GM10847 (cell line): ENCODE data around the gene PRIM1.
A peak's percentile ranks its signal among the peaks of the same experiment; 100 is the strongest.

Experiments
- POLR2A ChIP-seq: IDR thresholded peaks from 2 replicates; pipeline ENCODE4 v1.6.1; 2011; ENCODE audit not compliant: insufficient read length; ENCODE audit errors: extremely low read depth

The PRIM1 gene

GRCh38 chr12:56763753-56764657 is 11.9 kb upstream of the PRIM1 start:
- TF ChIP-seq POLR2A: no peak

DNA sequence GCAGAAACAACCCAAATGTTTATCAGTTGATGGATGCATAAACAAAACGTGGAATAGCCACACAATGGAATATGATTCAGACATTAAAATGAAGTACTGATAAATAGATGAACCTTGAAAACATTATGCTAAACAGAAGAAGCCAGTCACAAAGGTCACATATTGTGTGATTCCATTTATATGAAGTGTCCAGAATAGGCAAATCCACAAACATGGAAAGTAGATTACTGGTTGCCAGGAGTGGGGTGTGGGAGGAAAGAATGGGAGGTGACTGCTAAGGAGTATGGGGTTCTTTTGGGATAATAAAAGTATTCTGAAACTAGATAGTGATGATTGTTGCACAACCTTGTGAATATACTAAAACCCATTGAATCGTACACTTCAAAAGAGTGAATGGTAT is 9.7 kb upstream of the PRIM1 start:
- TF ChIP-seq POLR2A: no peak

DNA sequence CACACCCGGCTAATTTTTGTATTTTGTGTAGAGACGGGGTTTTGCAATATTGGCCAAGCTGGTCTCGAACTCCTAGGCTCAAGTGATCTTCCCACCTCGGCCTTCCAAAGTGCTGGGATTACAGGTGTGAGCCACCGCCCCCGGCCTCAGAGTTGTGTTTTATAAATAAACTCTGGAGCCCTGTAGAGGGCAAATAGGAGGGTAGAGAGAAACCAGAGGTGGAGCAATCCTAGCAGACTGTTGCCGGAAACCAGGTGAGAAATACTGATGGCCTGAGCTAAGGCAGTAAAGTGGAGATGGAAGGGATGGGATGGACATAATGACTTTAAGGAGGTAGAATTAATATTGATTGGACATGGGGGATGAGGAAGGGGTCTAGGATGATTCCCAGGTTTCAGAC is 8.3 kb upstream of the PRIM1 start:
- no peak for TF ChIP-seq POLR2A

GRCh38 chr12:56759263-56759908 is 7.3 kb upstream of the PRIM1 start:
- TF ChIP-seq POLR2A: no peak

GRCh38 chr12:56758728-56759262 is 6.7 kb upstream of the PRIM1 start:
- TF ChIP-seq POLR2A: no peak

DNA sequence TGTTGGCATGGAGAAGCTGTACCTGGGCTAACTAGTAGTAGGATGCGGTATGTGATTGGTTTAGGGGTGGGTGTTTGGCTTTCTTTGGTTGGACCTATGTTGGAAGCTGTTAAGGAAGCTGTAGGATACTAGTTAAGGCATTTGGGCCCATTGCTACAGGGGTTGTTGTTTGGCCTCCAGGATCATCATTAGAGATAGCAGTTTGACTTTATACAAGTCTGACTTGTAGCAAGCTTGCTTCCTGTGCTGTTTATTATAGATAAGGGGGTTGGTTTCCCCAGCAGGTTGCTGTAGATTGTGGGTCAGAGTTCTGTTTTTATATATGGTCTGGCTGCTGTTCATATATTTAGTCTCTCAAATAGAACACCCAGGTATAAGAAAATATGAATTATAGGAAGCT is 1.4 kb upstream of the PRIM1 start:
- TF ChIP-seq POLR2A: no peak

GRCh38 chr12:56749853-56750252 is 2.3 kb downstream of the PRIM1 start:
- no peak for TF ChIP-seq POLR2A

- no peak for TF ChIP-seq POLR2A
Observed at GRCh38 chr12:56749359-56749758, 2.8 kb downstream of the PRIM1 start.

DNA sequence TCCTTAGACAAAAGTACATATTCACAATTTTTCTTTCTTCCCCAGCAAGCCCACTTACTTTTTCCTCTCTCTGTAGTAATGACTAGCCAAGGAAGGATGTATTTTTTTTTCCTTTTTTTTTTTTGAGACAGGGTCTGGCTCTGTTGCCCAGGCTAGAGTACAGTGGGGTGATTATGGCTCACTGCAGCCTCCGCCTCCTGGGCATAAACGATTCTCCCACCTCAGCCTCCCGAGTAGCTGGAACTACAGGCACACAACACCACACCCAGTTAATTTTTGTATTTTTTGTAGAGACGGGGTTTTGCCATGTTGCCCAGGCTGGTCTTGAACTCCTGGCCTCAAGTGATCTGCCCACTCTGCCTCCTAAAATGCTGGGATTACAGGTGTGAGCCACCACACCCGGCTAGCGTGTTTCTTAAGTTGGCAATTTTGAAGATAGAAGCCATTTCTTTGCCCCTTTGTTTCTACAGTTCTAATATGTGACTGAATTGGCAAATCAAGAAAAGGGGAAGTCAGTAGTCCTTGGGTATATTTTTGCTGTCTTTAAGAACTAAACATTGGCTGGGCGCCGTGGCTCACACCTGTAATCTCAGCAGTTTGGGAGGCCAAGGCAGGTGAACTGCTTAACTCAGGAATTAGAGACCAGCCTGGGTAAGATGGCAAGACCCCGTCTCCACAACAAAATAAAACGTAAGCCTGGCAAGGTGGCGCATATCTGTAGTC is 23.8 kb downstream of the PRIM1 start:
- no peak for TF ChIP-seq POLR2A

GRCh38 chr12:56725723-56726102 is 26.4 kb downstream of the PRIM1 start:
- TF ChIP-seq POLR2A: no peak

DNA sequence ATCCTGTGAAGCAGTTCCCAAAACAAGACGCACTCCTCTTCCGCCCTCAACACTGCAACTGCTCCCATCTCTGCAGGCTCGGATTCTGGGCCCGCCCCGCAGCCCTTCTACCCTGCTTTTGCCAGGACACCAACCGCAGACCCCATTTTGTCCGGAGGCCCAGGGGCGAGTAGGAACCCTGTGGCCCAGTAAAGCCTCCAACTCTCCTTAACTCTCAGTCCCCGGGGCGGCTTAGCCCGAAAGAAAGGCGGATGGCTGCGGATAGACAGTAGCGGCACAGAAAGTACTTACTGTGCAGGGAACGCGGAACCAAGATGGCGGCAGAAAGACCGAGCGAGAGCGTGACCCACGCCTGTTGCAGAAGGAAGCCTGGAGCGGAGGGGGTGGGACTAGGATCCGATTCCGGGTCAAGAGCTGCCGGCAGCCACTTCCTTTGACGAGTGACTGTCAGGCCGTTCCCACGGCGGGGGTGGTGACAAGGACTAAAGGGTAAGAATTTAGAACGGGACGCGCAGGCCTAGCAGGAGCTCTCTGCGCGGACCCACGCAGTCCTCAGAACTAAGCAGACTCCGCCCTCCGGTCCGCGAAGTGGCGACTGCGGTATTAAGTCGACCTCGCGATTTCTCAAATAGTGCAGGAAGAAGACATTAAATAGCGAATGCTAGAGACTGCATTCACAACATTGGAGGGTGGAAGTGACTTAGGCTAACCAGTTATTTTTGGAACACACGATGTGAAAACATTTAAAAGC is 27.0 kb downstream of the PRIM1 start, which contains the start of gene NACA:
NACA (minus strand) TSS at position 328 of the 751 bp plus-strand sequence. CDS start 778 bp downstream, outside the sequence.
- peak; percentile 93 for TF ChIP-seq POLR2A

- no peak for TF ChIP-seq POLR2A
Observed at GRCh38 chr12:56724701-56724971, 27.5 kb downstream of the PRIM1 start.

GRCh38 chr12:56723889-56724700 is 28.0 kb downstream of the PRIM1 start:
- TF ChIP-seq POLR2A: no peak

GRCh38 chr12:56723352-56723751 is 28.8 kb downstream of the PRIM1 start:
- TF ChIP-seq POLR2A: no peak
